Stimulated activated naive B cell treated with anti-CD40 and anti-IgM and Interleukin-4, amounts not matched to agents 10 μg/mL and 1 μg/mL and 100 μg/mL, for 72 hours (primary cell): ENCODE data around the gene DEDD.
A peak's percentile ranks its signal among the peaks of the same experiment; 100 is the strongest.
"Not testable (repeated sequence)": the region's sequence is repeated elsewhere in the genome, so short reads cannot be mapped to it uniquely, and the experiment has no call there.

Experiments
- ATAC-seq, 2 donors: fragments of 150-1000 bp; cut with Tn5 transposase; replicated peaks; 2 replicates each; pipeline ENCODE4 v1.10.0; 2021; ENCODE audit warnings: moderate library complexity in 1 of 2
- DNase-seq: peaks from one replicate; pipeline ENCODE4 v3.0.0; 2021
- H3K27ac Mint-ChIP-seq: one replicate; pipeline ENCODE4 v1.8.0; 2022; ENCODE audit warnings: mild to moderate bottlenecking, mixed read lengths
- H3K27me3 Mint-ChIP-seq, 2 donors: one replicate each; pipeline ENCODE4 v1.8.0; 2022; ENCODE audit warnings: mixed read lengths in 2 of 2
- H3K36me3 Mint-ChIP-seq, 2 donors: one replicate each; pipeline ENCODE4 v1.8.0; 2022; ENCODE audit warnings: mixed read lengths in 2 of 2, mild to moderate bottlenecking in 1 of 2
- H3K4me1 Mint-ChIP-seq, 2 donors: one replicate each; pipeline ENCODE4 v1.8.0; 2022; ENCODE audit warnings: mixed read lengths in 2 of 2, mild to moderate bottlenecking in 1 of 2
- H3K4me3 Mint-ChIP-seq, 2 donors: one replicate each; pipeline ENCODE4 v1.8.0; 2022; ENCODE audit warnings: mild to moderate bottlenecking in 2 of 2, mixed read lengths in 2 of 2, moderate library complexity in 1 of 2
- H3K9me3 Mint-ChIP-seq, 2 donors: one replicate each; pipeline ENCODE4 v1.8.0; 2022; ENCODE audit warnings: mixed read lengths in 2 of 2, mild to moderate bottlenecking in 1 of 2

DEDD gene

GRCh38 chr1:161127649-161128048 lies 4.8 kb downstream of the DEDD start:
- no peak for ATAC-seq
- Mint-ChIP-seq H3K9me3 (no peaks in the 10 kb centered on the region), H3K27me3 (no peaks in the 10 kb centered on the region), H3K4me1 (peaks cover 41 to 73% of the 10 kb centered on the region in 2 donors), H3K27ac (peak overlapping the region; percentile 54), H3K36me3 (peaks cover 38 to 57% of the 10 kb centered on the region in 2 donors), H3K4me3 (no peak overlapping the region)
- no peak for DNase-seq

GRCh38 chr1:161122967-161123366 lies 9.5 kb downstream of the DEDD start:
- peaks cover 42 to 74% of the 10 kb centered on the region in 2 donors for H3K4me1 Mint-ChIP-seq
- H3K9me3 Mint-ChIP-seq: no peaks in the 10 kb centered on the region
- no peak for ATAC-seq
- H3K27ac Mint-ChIP-seq: peak overlapping the region; percentile 49
- no peak overlapping the region for H3K4me3 Mint-ChIP-seq
- H3K27me3 Mint-ChIP-seq: no peaks in the 10 kb centered on the region
- no peak for DNase-seq
- peaks cover 42 to 74% of the 10 kb centered on the region in 2 donors for H3K36me3 Mint-ChIP-seq

- peak overlapping the region; percentile 48 to 57 for H3K4me3 Mint-ChIP-seq
- no peak for DNase-seq
- ATAC-seq: peak; percentile 33 to 36
- H3K27ac Mint-ChIP-seq: peak overlapping the region; percentile 84
- H3K27me3 Mint-ChIP-seq: no peaks in the 10 kb centered on the region
- no peaks in the 10 kb centered on the region for H3K9me3 Mint-ChIP-seq
- peaks cover 43 to 72% of the 10 kb centered on the region in 2 donors for H3K36me3 Mint-ChIP-seq
- H3K4me1 Mint-ChIP-seq: peaks cover 39 to 68% of the 10 kb centered on the region in 2 donors
These were observed 10.6 kb downstream of the DEDD start for GRCh38 chr1:161121834-161122233.

GRCh38 chr1:161121042-161121650 lies 11.3 kb downstream of the DEDD start:
- no peaks in the 10 kb centered on the region for H3K9me3 Mint-ChIP-seq
- DNase-seq: no peak
- no peak for ATAC-seq
- peaks cover 36 to 67% of the 10 kb centered on the region in 2 donors for H3K4me1 Mint-ChIP-seq
- no peaks in the 10 kb centered on the region for H3K27me3 Mint-ChIP-seq
- H3K4me3 Mint-ChIP-seq: peak overlapping the region; percentile 57 to 70
- H3K27ac Mint-ChIP-seq: peak overlapping the region; percentile 84
- peaks cover 42 to 67% of the 10 kb centered on the region in 2 donors for H3K36me3 Mint-ChIP-seq

GRCh38 chr1:161119092-161119903 lies 13.2 kb downstream of the DEDD start:
- Mint-ChIP-seq H3K27ac (peak overlapping the region; percentile 95), H3K36me3 (peaks cover 35 to 59% of the 10 kb centered on the region in 2 donors), H3K9me3 (no peaks in the 10 kb centered on the region), H3K4me3 (peak overlapping the region; percentile 95 to 98), H3K27me3 (no peaks in the 10 kb centered on the region), H3K4me1 (peaks cover 38 to 78% of the 10 kb centered on the region in 2 donors)
- peak; percentile 44 to 48 for ATAC-seq
- DNase-seq: no peak

GRCh38 chr1:161117759-161118581 lies 14.5 kb downstream of the DEDD start, which contains the start of the genes NIT1 and PFDN2:
Gene NIT1, plus strand, starts transcription at chr1:161118105. Its CDS starts 72 bp downstream, at chr1:161118177.
Gene PFDN2, minus strand, starts transcription at chr1:161118037. Its CDS starts 11 bp downstream, at chr1:161118026.
- Mint-ChIP-seq H3K9me3 (no peaks in the 10 kb centered on the region), H3K27me3 (no peaks in the 10 kb centered on the region), H3K36me3 (peaks cover 22 to 50% of the 10 kb centered on the region in 2 donors), H3K27ac (peak within 1 kb of the TSS; percentile 95), H3K4me1 (peaks cover 45 to 83% of the 10 kb centered on the region in 2 donors), H3K4me3 (peak within 1 kb of the TSS; percentile 95 to 98)
- peak; percentile 80 for DNase-seq
- peak; percentile 85 to 88 for ATAC-seq

- H3K36me3 Mint-ChIP-seq: peaks cover 16 to 38% of the 10 kb centered on the region in 2 donors
- H3K27ac Mint-ChIP-seq: peak overlapping the region; percentile 56
- not testable (repeated sequence) for H3K27me3 Mint-ChIP-seq, H3K9me3 Mint-ChIP-seq, ATAC-seq, DNase-seq
- H3K4me1 Mint-ChIP-seq: peaks cover 43 to 80% of the 10 kb centered on the region in 2 donors
- peak overlapping the region; percentile 95 to 98 for H3K4me3 Mint-ChIP-seq
These were observed 16.5 kb downstream of the DEDD start for GRCh38 chr1:161115961-161116360.

GRCh38 chr1:161115132-161115711 lies 17.2 kb downstream of the DEDD start:
- Mint-ChIP-seq H3K4me1 (peaks cover 40 to 74% of the 10 kb centered on the region in 2 donors), H3K4me3 (peak overlapping the region in 1 of 2 donors; percentile 41), H3K27me3 (no peaks in the 10 kb centered on the region), H3K27ac (peak overlapping the region; percentile 28), H3K9me3 (no peaks in the 10 kb centered on the region), H3K36me3 (peaks cover 16 to 33% of the 10 kb centered on the region in 2 donors)
- DNase-seq: no peak
- no peak for ATAC-seq

GRCh38 chr1:161114556-161114955 lies 17.9 kb downstream of the DEDD start:
- no peak overlapping the region for H3K27ac Mint-ChIP-seq
- no peaks in the 10 kb centered on the region for H3K27me3 Mint-ChIP-seq
- peak overlapping the region in 1 of 2 donors; percentile 0 for H3K4me3 Mint-ChIP-seq
- H3K4me1 Mint-ChIP-seq: peaks cover 35 to 68% of the 10 kb centered on the region in 2 donors
- DNase-seq: no peak
- no peaks in the 10 kb centered on the region for H3K9me3 Mint-ChIP-seq
- H3K36me3 Mint-ChIP-seq: peaks cover 14 to 27% of the 10 kb centered on the region in 2 donors
- no peak for ATAC-seq

GRCh38 chr1:161113915-161114314 lies 18.6 kb downstream of the DEDD start:
- no peak for ATAC-seq
- Mint-ChIP-seq H3K9me3 (no peaks in the 10 kb centered on the region), H3K36me3 (peaks cover 13 to 26% of the 10 kb centered on the region in 2 donors), H3K4me1 (peaks cover 29 to 64% of the 10 kb centered on the region in 2 donors), H3K4me3 (peak overlapping the region in 1 of 2 donors; percentile 0), H3K27me3 (no peaks in the 10 kb centered on the region), H3K27ac (peak overlapping the region; percentile 2)
- DNase-seq: no peak

- no peak overlapping the region for H3K27ac Mint-ChIP-seq
- peaks cover 28 to 57% of the 10 kb centered on the region in 2 donors for H3K4me1 Mint-ChIP-seq
- H3K4me3 Mint-ChIP-seq: no peak overlapping the region
- H3K9me3 Mint-ChIP-seq: no peaks in the 10 kb centered on the region
- H3K27me3 Mint-ChIP-seq: no peaks in the 10 kb centered on the region
- peaks cover 9 to 24% of the 10 kb centered on the region in 2 donors for H3K36me3 Mint-ChIP-seq
- ATAC-seq: no peak
- no peak for DNase-seq
These were observed 20.9 kb downstream of the DEDD start for GRCh38 chr1:161111527-161111926.

GRCh38 chr1:161111117-161111516 lies 21.4 kb downstream of the DEDD start:
- ATAC-seq (no peak), DNase-seq (no peak)
- Mint-ChIP-seq H3K9me3 (no peaks in the 10 kb centered on the region), H3K27me3 (no peaks in the 10 kb centered on the region), H3K36me3 (peaks cover 9 to 28% of the 10 kb centered on the region in 2 donors), H3K4me1 (peaks cover 30 to 57% of the 10 kb centered on the region in 2 donors), H3K4me3 (no peak overlapping the region), H3K27ac (no peak overlapping the region)

GRCh38 chr1:161106431-161106830 lies 26.0 kb downstream of the DEDD start:
- H3K27me3 Mint-ChIP-seq: no peaks in the 10 kb centered on the region
- no peak overlapping the region for H3K4me3 Mint-ChIP-seq
- H3K27ac Mint-ChIP-seq: peak overlapping the region; percentile 60
- ATAC-seq (no peak), DNase-seq (no peak)
- H3K9me3 Mint-ChIP-seq: no peaks in the 10 kb centered on the region
- H3K4me1 Mint-ChIP-seq: peaks cover 10 to 24% of the 10 kb centered on the region in 2 donors
- peaks cover 17 to 32% of the 10 kb centered on the region in 2 donors for H3K36me3 Mint-ChIP-seq
